Measurements from ENCODE around the gene ZCCHC8. TPM values are rescaled to one million over a fixed set of nuclear protein-coding genes. Genes with fewer than 3 reads are reported as not detected.

The ZCCHC8 gene
- total RNA-seq, 4 donors from 2014 or later: 12.1 to 23.3 (median 20.5) TPM

GRCh38 chr12:122503783-122504590, 3.3 kb upstream of the ZCCHC8 start:
- no peak for TF ChIP-seq POLR2A (IDR thresholded peaks at IDR 0.05)
- TF ChIP-seq CTCF (IDR thresholded peaks at IDR 0.05 in 4 of 5, conservative IDR thresholded peaks at IDR 0.05 in 1 of 5): no peak
- H3K27ac ChIP-seq: no peak overlapping the region
- no peak overlapping the region for H3K4me3 ChIP-seq
- no peaks in the 10 kb centered on the region for H3K9me3 ChIP-seq
- peaks cover 2 to 61% of the 10 kb centered on the region in 2 donors for H3K36me3 ChIP-seq
- DNase-seq (no peak), ATAC-seq (no peak)
- peaks cover 7 to 11% of the 10 kb centered on the region in 2 donors for H3K4me1 ChIP-seq
- in situ Hi-C loops (cut with MboI; ENCODE audit: low sequenced_read_pairs in 4 of 4) (loop anchor here in 3 of 4 donors (25.0 kb wide), 3 partner anchors 258 to 1133 kb away; partner anchors contain the start of genes CCDC62 (in 1 of the 3), DENR (in 1 of the 3), EIF2B1 (in 1 of the 3) and GTF2H3 (in 1 of the 3)), intact Hi-C loops (cut with DNase I; ENCODE audit: low total_unique reads) (no loop called here)
- no peaks in the 10 kb centered on the region for H3K27me3 ChIP-seq

- in situ Hi-C loops (cut with MboI; ENCODE audit: low sequenced_read_pairs in 4 of 4): loop anchor here in 3 of 4 donors (25.0 kb wide), 3 partner anchors 259 to 1134 kb away; partner anchors contain the start of genes CCDC62 (in 1 of the 3), DENR (in 1 of the 3), EIF2B1 (in 1 of the 3) and GTF2H3 (in 1 of the 3)
Measured at GRCh38 chr12:122503147-122503751, 2.5 kb upstream of the ZCCHC8 start.

GRCh38 chr12:122501489-122501989, 807 bp upstream of the ZCCHC8 start:
- no peak for TF ChIP-seq POLR2A (IDR thresholded peaks at IDR 0.05)
- no peak for TF ChIP-seq CTCF (IDR thresholded peaks at IDR 0.05 in 4 of 5, conservative IDR thresholded peaks at IDR 0.05 in 1 of 5)
- Histone ChIP-seq H3K36me3 (peaks cover 0 to 46% of the 10 kb centered on the region in 2 donors), H3K9me3 (no peaks in the 10 kb centered on the region), H3K4me1 (peaks cover 25 to 28% of the 10 kb centered on the region in 2 donors), H3K4me3 (peak overlapping the region; percentile 77 to 83 (median 79)), H3K27me3 (no peaks in the 10 kb centered on the region), H3K27ac (peak overlapping the region; percentile 98 to 99 (median 98))
- in situ Hi-C loops (cut with MboI; ENCODE audit: low sequenced_read_pairs in 4 of 4) (loop anchor here in 3 of 4 donors (25.0 kb wide), 3 partner anchors 261 to 1136 kb away; partner anchors contain the start of genes CCDC62 (in 1 of the 3), DENR (in 1 of the 3), EIF2B1 (in 1 of the 3) and GTF2H3 (in 1 of the 3)), intact Hi-C loops (cut with DNase I; ENCODE audit: low total_unique reads) (loop anchor here (2.0 kb wide), 1 partner anchor 277 kb away; no protein-coding TSS in a partner anchor)
- DNase-seq: no peak
- ATAC-seq: no peak

More at GRCh38 chr12:122503147-122503751, 2.5 kb upstream of the ZCCHC8 start:
- Histone ChIP-seq H3K4me3 (no peak overlapping the region), H3K27ac (peak overlapping the region in 1 of 4 donors; percentile 98), H3K9me3 (no peaks in the 10 kb centered on the region), H3K27me3 (no peaks in the 10 kb centered on the region), H3K4me1 (peaks cover 15 to 18% of the 10 kb centered on the region in 2 donors), H3K36me3 (peaks cover 2 to 54% of the 10 kb centered on the region in 2 donors)
- ATAC-seq (no peak), DNase-seq (no peak)
- intact Hi-C loops (cut with DNase I; ENCODE audit: low total_unique reads): no loop called here
- TF ChIP-seq CTCF (IDR thresholded peaks at IDR 0.05 in 4 of 5, conservative IDR thresholded peaks at IDR 0.05 in 1 of 5) (no peak), POLR2A (IDR thresholded peaks at IDR 0.05) (no peak)

GRCh38 chr12:122499991-122500684, 594 bp downstream of the ZCCHC8 start:
- intact Hi-C loops (cut with DNase I; ENCODE audit: low total_unique reads) (loop anchor here (1.0 to 2.0 kb wide), 3 partner anchors 26 to 275 kb away; partner anchors contain the start of genes DENR and RSRC2), in situ Hi-C loops (cut with MboI; ENCODE audit: low sequenced_read_pairs in 4 of 4) (loop anchor here in 3 of 4 donors (25.0 kb wide), 3 partner anchors 262 to 1137 kb away; partner anchors contain the start of genes CCDC62 (in 1 of the 3), DENR (in 1 of the 3), EIF2B1 (in 1 of the 3) and GTF2H3 (in 1 of the 3))

More at GRCh38 chr12:122499991-122500684, 594 bp downstream of the ZCCHC8 start:
- ATAC-seq (peak; percentile 88), DNase-seq (peak; percentile 75 to 90)
- Histone ChIP-seq H3K27ac (peak overlapping the region; percentile 98 to 99 (median 98)), H3K36me3 (peaks cover 0 to 32% of the 10 kb centered on the region in 2 donors), H3K27me3 (no peaks in the 10 kb centered on the region), H3K4me1 (peaks cover 25 to 28% of the 10 kb centered on the region in 2 donors), H3K9me3 (no peaks in the 10 kb centered on the region), H3K4me3 (peak overlapping the region; percentile 77 to 83 (median 79))
- TF ChIP-seq POLR2A (IDR thresholded peaks at IDR 0.05) (peak in 1 of 2 donors; percentile 84), CTCF (IDR thresholded peaks at IDR 0.05 in 4 of 5, conservative IDR thresholded peaks at IDR 0.05 in 1 of 5) (no peak)
